ENCODE measurements around the gene ORC4. TPM values are rescaled to one million over a fixed set of nuclear protein-coding genes. Genes with fewer than 3 reads are reported as not detected.

The ORC4 gene
- total RNA-seq, 1 donor from 2014 or later: 41.3 TPM

- Histone ChIP-seq H3K36me3 (no peaks in the 10 kb centered on the region), H3K27ac (no peak overlapping the region), H3K9me3 (no peaks in the 10 kb centered on the region), H3K4me3 (no peak overlapping the region), H3K4me1 (no peaks in the 10 kb centered on the region), H3K27me3 (ENCODE audit: low read depth) (no peaks in the 10 kb centered on the region)
- peak; percentile 29 to 71 for ATAC-seq
- TF ChIP-seq CTCF (IDR thresholded peaks at IDR 0.05): peak; percentile 57
- DNase-seq: no peak
- intact Hi-C loops (cut with DNase I): no loop called here
These were observed 30.6 kb downstream of the ORC4 start for GRCh38 chr2:147989809-147990403.

DNA sequence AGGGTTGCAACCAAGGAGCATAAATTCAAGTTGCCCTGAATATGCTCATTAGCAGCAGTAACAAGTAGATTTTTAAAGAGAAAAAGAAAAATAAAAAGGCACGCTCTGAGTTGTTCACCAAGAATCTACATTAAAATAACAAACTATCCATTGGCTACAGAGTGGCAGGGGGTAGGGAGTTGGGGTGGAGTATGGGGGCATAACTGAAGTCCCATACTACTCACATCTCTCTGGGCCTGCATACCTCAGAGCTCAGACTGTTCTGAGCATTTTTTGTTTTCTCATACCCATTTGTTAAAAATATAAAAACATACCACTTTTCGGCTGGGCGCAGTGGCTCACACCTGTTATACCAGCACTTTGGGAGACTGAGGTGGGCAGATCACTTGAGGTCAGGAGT lies 31.4 kb downstream of the ORC4 start:
- DNase-seq: no peak
- no peak overlapping the region for H3K27ac ChIP-seq
- intact Hi-C loops (cut with DNase I): no loop called here

GRCh38 chr2:147980940-147981528 lies 39.5 kb downstream of the ORC4 start:
- Histone ChIP-seq H3K4me3 (no peak overlapping the region), H3K36me3 (no peaks in the 10 kb centered on the region), H3K27me3 (ENCODE audit: low read depth) (no peaks in the 10 kb centered on the region), H3K4me1 (peaks cover 8% of the 10 kb centered on the region), H3K9me3 (peaks cover 7% of the 10 kb centered on the region), H3K27ac (no peak overlapping the region)
- no peak for DNase-seq
- no peak for ATAC-seq
- intact Hi-C loops (cut with DNase I): no loop called here
- no peak for TF ChIP-seq CTCF (IDR thresholded peaks at IDR 0.05)

More for the DNA sequence above, 31.4 kb downstream of the ORC4 start:
- no peak for ATAC-seq
- Histone ChIP-seq H3K36me3 (no peaks in the 10 kb centered on the region), H3K4me3 (no peak overlapping the region), H3K9me3 (no peaks in the 10 kb centered on the region), H3K4me1 (no peaks in the 10 kb centered on the region), H3K27me3 (ENCODE audit: low read depth) (no peaks in the 10 kb centered on the region)
- no peak for TF ChIP-seq CTCF (IDR thresholded peaks at IDR 0.05)

GRCh38 chr2:147977679-147978078 lies 42.9 kb downstream of the ORC4 start:
- Histone ChIP-seq H3K27me3 (ENCODE audit: low read depth) (no peaks in the 10 kb centered on the region), H3K4me1 (peaks cover 8% of the 10 kb centered on the region), H3K36me3 (peaks cover 7% of the 10 kb centered on the region), H3K9me3 (peaks cover 7% of the 10 kb centered on the region), H3K27ac (no peak overlapping the region), H3K4me3 (no peak overlapping the region)
- TF ChIP-seq CTCF (IDR thresholded peaks at IDR 0.05): no peak
- ATAC-seq: no peak
- intact Hi-C loops (cut with DNase I): no loop called here
- DNase-seq: no peak

DNA sequence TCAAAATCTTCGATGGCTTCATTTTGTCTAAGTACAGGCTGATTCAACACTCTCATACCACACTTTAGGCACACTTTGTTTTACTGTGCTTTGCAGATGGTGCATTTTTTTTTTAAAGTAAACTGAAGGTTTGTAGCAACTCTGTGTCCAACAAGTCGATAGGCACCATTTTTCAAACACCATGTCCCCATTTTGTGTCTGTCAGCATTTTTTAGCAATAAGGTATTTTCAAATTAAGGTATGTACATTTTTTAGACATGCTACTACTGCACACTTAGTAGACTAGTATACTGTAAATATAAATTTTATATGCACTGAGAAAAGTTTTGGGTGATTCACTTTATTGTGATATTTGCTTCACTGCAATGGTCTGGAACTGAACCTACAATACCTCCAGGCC lies 44.4 kb downstream of the ORC4 start:
- no peaks in the 10 kb centered on the region for H3K27me3 ChIP-seq (ENCODE audit: low read depth)
- H3K9me3 ChIP-seq: peaks cover 7% of the 10 kb centered on the region
- peaks cover 2% of the 10 kb centered on the region for H3K4me1 ChIP-seq
- peaks cover 15% of the 10 kb centered on the region for H3K36me3 ChIP-seq
- no peak for DNase-seq
- TF ChIP-seq CTCF (IDR thresholded peaks at IDR 0.05): no peak
- ATAC-seq: no peak
- H3K27ac ChIP-seq: no peak overlapping the region
- H3K4me3 ChIP-seq: no peak overlapping the region
- intact Hi-C loops (cut with DNase I): no loop called here

Data from lower lobe of right lung (tissue), 2 donors.